Parathyroid adenoma (tissue), 2 donors: ENCODE results near the gene DENND6B.

ENCODE experiments used
- H2AFZ ChIP-seq: fragments of 300-600 bp; sonication (generic); one replicate; pipeline ENCODE4 v1.7.0; 2017; ENCODE audit warnings: antibody characterized with exemption, mild to moderate bottlenecking
- H3K27ac ChIP-seq: fragments of 300-600 bp; sonication (generic); one replicate; pipeline ENCODE4 v1.7.0; 2017
- H3K27me3 ChIP-seq: fragments of 300-600 bp; sonication (generic); one replicate; pipeline ENCODE4 v1.7.0; 2017; ENCODE audit warnings: low read length; ENCODE audit not compliant: control insufficient read depth, insufficient read depth
- H3K36me3 ChIP-seq: fragments of 300-600 bp; sonication (generic); one replicate; pipeline ENCODE4 v1.7.0; 2017; ENCODE audit warnings: low read length; ENCODE audit not compliant: control insufficient read depth, insufficient read depth
- H3K4me1 ChIP-seq: fragments of 300-600 bp; sonication (generic); one replicate; pipeline ENCODE4 v1.7.0; 2017; ENCODE audit warnings: control low read depth
- H3K4me2 ChIP-seq: fragments of 300-600 bp; sonication (generic); one replicate; pipeline ENCODE4 v1.7.0; 2017; ENCODE audit warnings: low read length
- H3K4me3 ChIP-seq: fragments of 300-600 bp; sonication (generic); one replicate; pipeline ENCODE4 v1.7.0; 2017; ENCODE audit warnings: low read depth, low read length
- H3K79me2 ChIP-seq: fragments of 300-600 bp; sonication (generic); one replicate; pipeline ENCODE4 v1.7.0; 2017; ENCODE audit warnings: control low read depth
- H3K9ac ChIP-seq: fragments of 300-600 bp; sonication (generic); one replicate; pipeline ENCODE4 v1.7.0; 2017; ENCODE audit warnings: mild to moderate bottlenecking
- H3K9me3 ChIP-seq: fragments of 300-600 bp; sonication (generic); one replicate; pipeline ENCODE4 v1.7.0; 2017; ENCODE audit warnings: low read length; ENCODE audit not compliant: control insufficient read depth
- TF ChIP-seq, protein P1 (sequence below): fragments of 300-600 bp; sonication (generic); IDR thresholded peaks from one replicate; pipeline ENCODE4 v1.7.0; 2017; ENCODE audit warnings: antibody characterized with exemption, mild to moderate bottlenecking
- donor health status: primary hyperparathyroidism.

DENND6B gene

DNA sequence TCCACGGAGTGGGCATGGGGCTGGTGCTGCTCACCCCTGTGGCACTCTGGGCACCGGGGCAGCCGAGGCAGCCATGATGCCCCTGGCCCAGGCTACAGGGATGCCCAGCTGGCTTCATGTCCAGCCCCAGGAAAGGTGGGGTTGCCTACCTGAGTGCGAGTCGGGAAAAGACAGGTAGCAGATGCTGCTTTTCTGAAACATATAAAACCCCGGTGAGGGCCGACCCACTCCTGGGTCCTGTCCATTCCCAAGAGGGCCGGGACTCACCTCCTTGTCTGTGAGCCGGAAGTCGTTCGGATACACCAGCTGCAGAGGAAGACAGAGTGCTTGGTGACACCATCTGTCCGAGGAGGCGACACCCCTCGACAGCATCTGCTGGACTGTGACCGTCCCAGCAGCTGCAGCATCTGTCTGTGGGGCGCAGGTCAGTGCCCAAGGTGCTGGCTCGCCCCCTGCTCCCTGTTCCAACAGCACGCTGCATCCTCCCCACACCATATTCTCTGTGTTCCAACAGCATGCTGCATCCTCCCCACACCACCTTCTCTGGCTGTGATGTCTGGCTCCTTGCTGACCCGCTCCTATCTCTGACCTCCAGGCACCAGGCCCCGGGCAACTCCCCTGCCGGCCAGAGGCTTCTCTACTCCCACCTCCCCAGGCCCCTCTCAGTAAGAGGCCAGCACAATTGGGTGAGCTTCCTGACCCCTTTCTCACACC is 8.0 kb downstream of the DENND6B start:
- H3K27ac ChIP-seq = no peak overlapping the region

DNA sequence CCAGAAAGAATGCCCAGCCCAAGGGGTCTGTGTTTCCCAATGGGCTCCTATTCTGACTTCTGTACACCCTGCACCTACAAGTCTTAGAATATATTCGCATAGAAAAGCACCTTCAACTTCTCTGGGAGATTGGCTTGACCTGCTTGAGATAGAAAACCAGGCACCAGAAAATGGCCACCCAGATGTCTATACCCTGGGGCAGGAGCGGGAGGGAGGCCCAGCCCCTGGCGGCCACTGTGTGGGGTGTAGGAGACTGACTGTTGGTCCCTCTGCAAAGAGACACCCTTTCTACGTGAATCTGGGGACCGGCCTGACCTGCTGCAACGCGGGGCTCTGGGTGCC is 8.5 kb downstream of the DENND6B start:
- Histone ChIP-seq H3K27me3 (no peaks in the 10 kb centered on the region), H3K79me2 (no peaks in the 10 kb centered on the region), H3K9me3 (no peaks in the 10 kb centered on the region), H3K36me3 (no peaks in the 10 kb centered on the region), H3K9ac (no peak overlapping the region), H3K4me2 (no peak overlapping the region), H3K4me1 (no peaks in the 10 kb centered on the region), H3K4me3 (no peak overlapping the region), H2AFZ (no peak overlapping the region), H3K27ac (no peak overlapping the region)
- TF ChIP-seq, protein P1, sequence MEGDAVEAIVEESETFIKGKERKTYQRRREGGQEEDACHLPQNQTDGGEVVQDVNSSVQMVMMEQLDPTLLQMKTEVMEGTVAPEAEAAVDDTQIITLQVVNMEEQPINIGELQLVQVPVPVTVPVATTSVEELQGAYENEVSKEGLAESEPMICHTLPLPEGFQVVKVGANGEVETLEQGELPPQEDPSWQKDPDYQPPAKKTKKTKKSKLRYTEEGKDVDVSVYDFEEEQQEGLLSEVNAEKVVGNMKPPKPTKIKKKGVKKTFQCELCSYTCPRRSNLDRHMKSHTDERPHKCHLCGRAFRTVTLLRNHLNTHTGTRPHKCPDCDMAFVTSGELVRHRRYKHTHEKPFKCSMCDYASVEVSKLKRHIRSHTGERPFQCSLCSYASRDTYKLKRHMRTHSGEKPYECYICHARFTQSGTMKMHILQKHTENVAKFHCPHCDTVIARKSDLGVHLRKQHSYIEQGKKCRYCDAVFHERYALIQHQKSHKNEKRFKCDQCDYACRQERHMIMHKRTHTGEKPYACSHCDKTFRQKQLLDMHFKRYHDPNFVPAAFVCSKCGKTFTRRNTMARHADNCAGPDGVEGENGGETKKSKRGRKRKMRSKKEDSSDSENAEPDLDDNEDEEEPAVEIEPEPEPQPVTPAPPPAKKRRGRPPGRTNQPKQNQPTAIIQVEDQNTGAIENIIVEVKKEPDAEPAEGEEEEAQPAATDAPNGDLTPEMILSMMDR = no peak

More for the DNA sequence above, 8.0 kb downstream of the DENND6B start:
- H3K4me2 ChIP-seq = no peak overlapping the region
- TF ChIP-seq, protein P1 = no peak
- no peaks in the 10 kb centered on the region for H3K4me1 ChIP-seq
- H3K79me2 ChIP-seq = no peaks in the 10 kb centered on the region
- H3K36me3 ChIP-seq = no peaks in the 10 kb centered on the region
- H3K4me3 ChIP-seq = no peak overlapping the region
- H2AFZ ChIP-seq = no peak overlapping the region
- no peaks in the 10 kb centered on the region for H3K27me3 ChIP-seq
- no peaks in the 10 kb centered on the region for H3K9me3 ChIP-seq
- no peak overlapping the region for H3K9ac ChIP-seq

GRCh38 chr22:50317674-50318073 is 9.1 kb downstream of the DENND6B start:
- Histone ChIP-seq H3K4me2 (no peak overlapping the region), H3K27ac (no peak overlapping the region), H3K4me1 (no peaks in the 10 kb centered on the region), H3K27me3 (no peaks in the 10 kb centered on the region), H3K4me3 (no peak overlapping the region), H3K9me3 (no peaks in the 10 kb centered on the region), H2AFZ (no peak overlapping the region), H3K36me3 (no peaks in the 10 kb centered on the region), H3K9ac (no peak overlapping the region), H3K79me2 (no peaks in the 10 kb centered on the region)
- TF ChIP-seq, protein P1 = no peak

- H3K9me3 ChIP-seq = no peaks in the 10 kb centered on the region
- H3K4me3 ChIP-seq = no peak overlapping the region
- no peaks in the 10 kb centered on the region for H3K27me3 ChIP-seq
- H3K79me2 ChIP-seq = no peaks in the 10 kb centered on the region
- no peaks in the 10 kb centered on the region for H3K36me3 ChIP-seq
- no peak overlapping the region for H2AFZ ChIP-seq
- no peak overlapping the region for H3K4me2 ChIP-seq
- no peak overlapping the region for H3K27ac ChIP-seq
- TF ChIP-seq, protein P1 = no peak
- no peak overlapping the region for H3K9ac ChIP-seq
- no peaks in the 10 kb centered on the region for H3K4me1 ChIP-seq
These were observed 9.6 kb downstream of the DENND6B start for GRCh38 chr22:50317178-50317577.
